ENCODE results near the gene MAEL. TPM values are rescaled to one million over a fixed set of nuclear protein-coding genes. Genes with fewer than 3 reads are reported as not detected.

Gene MAEL
- total and polyA plus RNA-seq, 2 of the 8 experiments (the other 6 are each of a cell fraction or from before 2014, with no cell fraction given): 0.03 TPM; not detected in 1

GRCh38 chr1:166981589-166981988, 7.5 kb upstream of the MAEL start (continued):
- TF ChIP-seq E2F6 (IDR thresholded peaks at IDR 0.05) (no peak), FOSL1 (IDR thresholded peaks at IDR 0.05; ENCODE audit: insufficient read depth, low read depth, low read length) (no peak), EZH2 (IDR thresholded peaks at IDR 0.05; ENCODE audit: low read depth, low read length, severe bottlenecking) (no peak)

Measured in H1 (cell line).